Measurements from ENCODE around the gene MAOA.
"Not testable (repeated sequence)": the region's sequence is repeated elsewhere in the genome, so short reads cannot be mapped to it uniquely, and the experiment has no call there.

DNA sequence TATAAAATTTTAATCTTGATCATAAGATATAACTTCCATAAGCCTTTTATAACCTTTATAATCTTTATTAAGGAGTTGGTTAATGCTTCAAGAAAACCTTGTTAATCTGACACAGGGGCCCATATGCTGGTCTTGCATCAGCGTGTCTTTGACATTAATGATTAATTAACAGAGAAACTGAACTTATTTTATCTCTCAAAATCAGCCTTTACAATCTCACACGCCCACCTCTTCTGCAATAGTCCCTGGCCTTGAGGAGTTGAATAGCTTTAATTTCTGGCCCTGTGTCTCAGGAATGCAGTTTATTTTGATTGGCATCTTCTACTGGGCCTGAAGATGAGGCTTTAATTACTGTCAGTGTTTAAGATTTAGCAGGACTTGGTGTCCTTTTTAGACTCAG lies 36.2 kb upstream of the MAOA start:
- TF ChIP-seq, protein P1, sequence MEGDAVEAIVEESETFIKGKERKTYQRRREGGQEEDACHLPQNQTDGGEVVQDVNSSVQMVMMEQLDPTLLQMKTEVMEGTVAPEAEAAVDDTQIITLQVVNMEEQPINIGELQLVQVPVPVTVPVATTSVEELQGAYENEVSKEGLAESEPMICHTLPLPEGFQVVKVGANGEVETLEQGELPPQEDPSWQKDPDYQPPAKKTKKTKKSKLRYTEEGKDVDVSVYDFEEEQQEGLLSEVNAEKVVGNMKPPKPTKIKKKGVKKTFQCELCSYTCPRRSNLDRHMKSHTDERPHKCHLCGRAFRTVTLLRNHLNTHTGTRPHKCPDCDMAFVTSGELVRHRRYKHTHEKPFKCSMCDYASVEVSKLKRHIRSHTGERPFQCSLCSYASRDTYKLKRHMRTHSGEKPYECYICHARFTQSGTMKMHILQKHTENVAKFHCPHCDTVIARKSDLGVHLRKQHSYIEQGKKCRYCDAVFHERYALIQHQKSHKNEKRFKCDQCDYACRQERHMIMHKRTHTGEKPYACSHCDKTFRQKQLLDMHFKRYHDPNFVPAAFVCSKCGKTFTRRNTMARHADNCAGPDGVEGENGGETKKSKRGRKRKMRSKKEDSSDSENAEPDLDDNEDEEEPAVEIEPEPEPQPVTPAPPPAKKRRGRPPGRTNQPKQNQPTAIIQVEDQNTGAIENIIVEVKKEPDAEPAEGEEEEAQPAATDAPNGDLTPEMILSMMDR (IDR thresholded peaks at IDR 0.05), result not testable (repeated sequence)
- TF ChIP-seq POLR2A (IDR thresholded peaks at IDR 0.05), result not testable (repeated sequence)
